Left colon (tissue), 2 donors: ENCODE measurements around the gene FGR. TPM values are rescaled to one million over a fixed set of nuclear protein-coding genes. Genes with fewer than 3 reads are reported as not detected.
"Not testable (repeated sequence)": the region's sequence is repeated elsewhere in the genome, so short reads cannot be mapped to it uniquely, and the experiment has no call there.

Experiments
- ATAC-seq: fragments of 200-7000 bp; cut with Tn5 transposase; one replicate; pipeline ENCODE4 v1.9.1; 2020; ENCODE audit warnings: mild to moderate bottlenecking, moderate library complexity
- DNase-seq, 2 donors: peaks; one replicate each; pipeline ENCODE4 v3.0.0-alpha.2; 2020
- intact Hi-C, 2 donors: fragments of 100-400 bp; cut with DNase I in 1 of 2; cut with micrococcal nuclease in 1 of 2; formaldehyde crosslinking; loops; one replicate each; pipeline versions ENCODE4 v1.11.2 to v1.14.0; 2022; cut with DNase I, micrococcal nuclease
- total RNA-seq, 2 donors: library from RNA; stranded (reverse); fragmentation: NEBNext Ultra II Directional; extraction: Animal tissue kit (Norgen Biotek cat#: 25700); gene quantifications; one replicate each; pipeline ENCODE4 v1.2.1, GENCODE V29; 2021
- donor health status: DM: no; HTN: no; CAD: no.
- donor health status: DM: yes; HTN: yes; CAD: no.

Gene FGR
- total RNA-seq, 2 donors from 2014 or later: 1.6 to 2.2 TPM

DNA sequence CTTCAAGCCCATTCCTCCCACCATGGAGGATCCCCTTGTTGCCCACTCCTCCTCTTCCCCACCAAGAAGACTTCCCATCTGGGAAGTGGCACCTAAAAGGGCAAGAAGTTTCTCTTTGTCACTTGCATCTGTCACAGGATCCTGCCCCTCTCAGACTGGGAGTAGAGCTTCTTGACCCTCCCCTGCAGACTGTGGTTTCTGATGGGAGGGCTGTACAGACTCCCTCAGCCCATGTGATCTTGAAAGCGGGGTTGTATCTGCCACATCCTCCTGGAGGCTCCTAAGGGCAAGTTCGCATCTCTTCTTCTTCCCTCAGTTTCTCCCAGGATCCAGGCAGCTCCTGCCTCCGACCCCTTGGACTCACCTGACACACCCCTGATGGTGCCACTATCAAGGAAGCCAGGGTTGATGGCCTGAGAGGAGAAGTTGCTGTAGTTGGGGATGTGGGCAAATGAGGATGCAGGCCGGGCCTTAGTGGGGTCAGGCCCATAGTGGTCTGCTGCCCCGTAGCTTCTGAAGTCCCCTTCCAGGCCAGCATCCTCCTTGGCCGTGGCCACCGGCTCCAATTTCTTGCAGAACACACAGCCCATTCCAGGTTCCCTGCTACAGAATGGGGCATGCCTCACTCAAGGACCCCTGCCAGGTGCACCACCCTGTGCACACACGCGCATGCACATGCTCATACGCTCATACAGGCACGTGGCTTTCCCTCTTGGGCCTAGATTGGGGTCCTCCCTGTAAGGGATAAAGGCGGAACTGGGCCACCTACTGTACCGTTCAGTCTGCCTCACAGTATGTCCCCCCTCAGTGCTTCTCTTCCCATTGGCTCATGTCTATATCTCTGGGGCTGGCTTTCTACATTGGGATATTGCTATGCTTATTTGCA is 11.4 kb downstream of the FGR start:
- no peak for ATAC-seq
- intact Hi-C loops: no loop called here
- no peak for DNase-seq

DNA sequence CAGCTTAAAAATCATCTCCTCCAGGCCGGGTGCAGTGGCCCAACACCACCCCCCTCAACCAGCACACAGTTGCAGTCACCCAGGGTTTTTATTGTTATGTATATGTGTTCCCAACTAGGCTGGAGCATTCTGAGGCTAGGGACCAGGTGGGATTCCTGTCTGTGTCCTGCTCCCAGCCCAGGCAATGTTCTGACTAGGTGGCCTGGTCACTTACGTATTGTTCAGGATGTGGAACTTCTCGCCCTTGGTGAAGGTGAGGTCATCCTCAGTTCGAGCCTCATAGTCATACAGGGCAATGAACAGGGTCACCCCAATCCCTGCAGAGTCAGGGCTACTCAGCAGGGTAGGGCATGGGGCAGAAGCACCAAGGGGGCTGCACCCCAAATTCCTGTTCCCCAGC is 12.2 kb downstream of the FGR start:
- intact Hi-C loops: no loop called here
- ATAC-seq (no peak), DNase-seq (no peak)

DNA sequence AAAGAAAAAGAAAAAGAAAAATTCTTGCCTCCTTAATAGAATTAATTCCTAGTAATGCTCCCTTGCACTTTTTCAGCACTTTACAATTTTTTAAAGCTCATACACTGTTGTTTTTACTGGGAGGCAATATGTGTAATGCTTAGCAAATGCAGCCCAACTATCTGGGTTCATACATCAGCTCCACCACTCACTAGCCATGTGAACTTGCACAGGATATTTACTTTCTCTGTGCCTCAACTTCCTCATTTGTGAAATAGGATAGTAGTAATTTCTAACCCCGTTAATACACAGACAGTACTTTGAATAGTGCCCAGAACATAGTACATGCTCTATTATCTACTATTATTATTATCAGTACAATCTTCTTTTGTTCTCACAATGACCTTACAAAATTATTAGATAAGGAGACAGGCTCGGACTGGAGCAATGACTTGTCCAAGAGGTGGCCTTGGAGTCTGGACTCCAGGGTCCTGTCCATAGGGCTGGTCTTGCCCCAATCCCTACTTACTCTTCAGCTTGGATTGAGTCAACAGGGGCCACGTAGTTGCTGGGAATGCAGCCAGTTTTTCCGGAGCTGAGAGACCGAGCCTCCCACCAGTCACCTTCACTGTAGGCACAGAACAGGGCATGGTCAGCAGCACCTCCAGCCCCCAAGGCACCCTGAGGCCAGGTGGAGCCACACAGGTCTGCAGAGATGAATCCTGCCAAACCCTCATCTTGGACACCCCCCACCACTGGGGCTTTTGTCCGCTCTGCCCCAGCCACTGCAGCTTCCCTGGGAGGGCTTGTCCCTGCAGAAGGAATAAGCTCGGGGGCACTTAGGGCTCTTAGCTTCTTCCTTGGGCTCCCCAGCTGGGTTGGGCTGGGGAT is 13.7 kb downstream of the FGR start:
- DNase-seq: no peak
- intact Hi-C loops: no loop called here
- no peak for ATAC-seq

DNA sequence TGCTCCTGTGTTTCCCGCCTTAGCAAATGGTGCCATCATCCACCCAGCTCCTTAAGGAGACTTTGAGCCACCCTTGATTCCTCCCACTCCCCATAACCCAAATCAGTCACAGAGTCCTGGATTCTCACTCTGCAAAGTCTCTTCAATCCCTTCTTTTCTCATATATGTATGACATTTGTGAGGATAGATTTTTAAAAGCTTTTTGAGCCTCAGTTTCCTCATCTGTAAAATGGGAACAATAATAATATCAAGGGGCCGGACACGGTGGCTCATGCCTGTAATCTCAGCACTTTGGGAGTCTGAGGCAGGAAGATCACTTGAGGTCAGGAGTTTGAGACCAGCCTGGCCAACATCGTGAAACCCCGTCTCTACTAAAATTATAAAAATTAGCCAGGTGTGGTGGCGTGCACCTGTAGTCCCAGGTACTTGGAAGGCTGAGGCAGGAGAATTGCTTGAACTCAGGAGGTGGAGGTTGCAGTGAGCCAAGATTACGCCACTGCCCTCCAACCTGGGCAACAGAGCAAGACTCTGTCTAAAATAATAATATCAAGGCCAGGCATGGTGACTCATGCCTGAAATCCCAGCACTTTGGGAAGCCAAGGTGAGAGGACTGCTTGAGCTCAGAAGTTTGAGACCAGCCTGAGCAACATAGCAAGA is 15.1 kb downstream of the FGR start:
- ATAC-seq, intact Hi-C loops: not testable (repeated sequence)

DNA sequence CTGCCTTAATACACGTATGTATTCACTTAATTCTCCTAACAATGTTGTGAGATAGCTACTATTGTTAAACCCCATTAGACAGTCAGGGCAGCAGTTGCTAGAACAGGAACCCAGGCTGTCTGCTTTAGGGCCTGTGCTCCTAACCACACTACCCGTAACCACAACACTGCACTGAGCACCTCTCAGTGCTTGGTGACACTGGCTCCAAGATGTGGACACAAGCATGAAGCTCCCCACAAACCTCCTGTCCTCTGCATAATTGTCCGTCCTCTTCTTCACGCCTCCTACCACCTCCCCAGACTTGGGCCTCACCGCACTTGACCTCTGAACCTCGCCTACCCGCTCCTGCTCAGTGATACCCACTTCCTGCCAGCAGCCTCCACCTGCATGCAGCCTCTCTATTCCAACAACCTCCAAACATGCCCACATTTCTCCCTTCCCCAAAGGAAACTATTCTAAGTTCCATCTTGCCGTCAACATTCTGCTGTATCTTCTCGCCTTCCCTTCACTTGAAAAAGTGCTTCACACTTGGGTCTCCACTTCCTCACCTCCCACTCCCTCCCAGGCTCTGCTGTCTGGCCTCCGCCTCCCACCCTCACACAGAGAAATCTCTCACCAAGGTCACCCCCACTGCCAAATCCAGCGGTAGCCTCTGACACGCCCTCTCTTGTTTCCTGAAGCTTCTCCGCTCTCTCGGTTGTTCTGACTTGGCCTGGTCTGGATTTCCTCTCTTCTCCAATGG is 16.5 kb downstream of the FGR start:
- ATAC-seq (peak; percentile 32), DNase-seq (no peak)
- intact Hi-C loops: no loop called here

More for the DNA sequence above, 15.1 kb downstream of the FGR start:
- DNase-seq: not testable (repeated sequence)

DNA sequence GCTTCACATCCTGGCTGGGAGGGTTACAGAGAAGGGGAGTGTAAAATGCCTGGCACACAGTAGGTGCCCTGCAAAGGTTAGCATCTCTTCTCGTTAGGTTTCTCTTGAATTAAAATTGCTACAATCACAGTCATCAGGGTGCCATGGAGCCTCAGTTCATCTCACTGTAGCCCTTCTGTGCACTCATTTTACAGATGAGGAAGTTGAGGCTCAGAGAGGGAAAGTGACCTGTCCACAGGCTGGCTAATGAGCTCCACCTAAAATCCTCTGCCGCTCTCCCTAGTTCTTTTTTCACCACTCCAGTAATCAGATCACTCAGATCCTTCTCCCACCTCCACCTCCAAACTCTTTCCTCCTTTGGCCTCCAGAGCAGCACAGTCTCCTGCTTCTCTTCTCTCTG is 17.6 kb downstream of the FGR start:
- ATAC-seq (no peak), DNase-seq (no peak)
- intact Hi-C loops: no loop called here

DNA sequence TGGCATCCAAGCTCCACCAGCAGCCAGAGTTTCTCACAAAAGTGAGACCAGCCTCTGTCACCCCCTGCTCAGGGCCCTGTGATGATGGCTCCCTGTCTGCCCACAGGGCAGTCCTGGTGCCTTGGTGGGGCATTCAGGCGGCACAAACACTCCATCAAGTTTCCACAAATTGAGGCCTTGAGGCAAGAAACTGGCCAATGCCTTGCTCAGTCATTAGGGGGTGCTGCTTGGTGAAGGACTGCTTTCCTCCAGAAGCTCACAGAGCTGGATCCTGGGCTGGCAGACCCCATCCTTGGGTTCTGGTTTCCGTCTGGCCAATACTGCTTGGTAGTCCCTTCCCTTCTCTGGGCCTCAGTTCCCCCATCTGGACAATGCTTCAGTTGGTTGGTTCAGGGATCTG is 18.5 kb downstream of the FGR start:
- no peak for ATAC-seq
- no peak for DNase-seq
- intact Hi-C loops: no loop called here

DNA sequence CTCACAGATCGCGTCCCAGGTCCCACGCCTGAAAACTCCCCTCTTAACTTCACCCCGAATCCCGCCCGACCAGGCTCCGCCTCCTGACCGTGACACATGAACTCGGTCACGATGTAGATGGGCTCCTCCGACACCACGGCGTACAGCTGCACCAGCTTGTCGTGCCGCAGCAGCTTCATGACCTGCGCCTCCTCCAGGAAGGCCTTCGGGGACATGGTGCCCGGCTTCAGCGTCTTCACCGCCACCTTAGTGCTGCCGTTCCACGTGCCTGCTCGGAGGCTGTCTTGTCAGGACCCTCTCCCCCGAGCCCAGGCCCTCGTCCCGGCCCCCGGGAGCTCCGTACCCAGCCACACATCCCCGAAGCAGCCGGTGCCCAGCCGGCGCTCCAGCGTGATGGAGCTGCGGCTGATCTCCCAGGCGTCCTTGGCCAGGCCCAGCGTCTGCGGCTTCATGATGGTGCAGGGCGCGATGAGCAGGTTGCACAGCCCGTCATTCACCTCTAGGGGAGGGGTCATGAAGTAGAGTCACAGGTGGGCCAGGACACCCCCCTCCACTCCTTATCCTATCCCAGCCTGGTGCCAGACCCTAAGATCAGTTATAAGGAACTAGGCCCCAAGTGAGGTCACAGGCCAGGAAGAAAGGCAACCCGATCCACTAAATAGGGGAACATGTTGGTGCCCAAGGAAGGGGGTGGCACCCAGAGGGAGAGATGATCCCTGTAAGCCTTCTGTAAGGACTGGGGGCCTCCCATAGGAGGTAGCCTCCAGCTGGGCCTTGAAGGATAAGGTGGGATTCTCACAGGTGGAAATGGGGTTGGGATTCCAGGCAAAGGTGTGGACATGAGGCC is 19.4 kb downstream of the FGR start:
- no peak for ATAC-seq
- intact Hi-C loops: no loop called here
- no peak for DNase-seq

DNA sequence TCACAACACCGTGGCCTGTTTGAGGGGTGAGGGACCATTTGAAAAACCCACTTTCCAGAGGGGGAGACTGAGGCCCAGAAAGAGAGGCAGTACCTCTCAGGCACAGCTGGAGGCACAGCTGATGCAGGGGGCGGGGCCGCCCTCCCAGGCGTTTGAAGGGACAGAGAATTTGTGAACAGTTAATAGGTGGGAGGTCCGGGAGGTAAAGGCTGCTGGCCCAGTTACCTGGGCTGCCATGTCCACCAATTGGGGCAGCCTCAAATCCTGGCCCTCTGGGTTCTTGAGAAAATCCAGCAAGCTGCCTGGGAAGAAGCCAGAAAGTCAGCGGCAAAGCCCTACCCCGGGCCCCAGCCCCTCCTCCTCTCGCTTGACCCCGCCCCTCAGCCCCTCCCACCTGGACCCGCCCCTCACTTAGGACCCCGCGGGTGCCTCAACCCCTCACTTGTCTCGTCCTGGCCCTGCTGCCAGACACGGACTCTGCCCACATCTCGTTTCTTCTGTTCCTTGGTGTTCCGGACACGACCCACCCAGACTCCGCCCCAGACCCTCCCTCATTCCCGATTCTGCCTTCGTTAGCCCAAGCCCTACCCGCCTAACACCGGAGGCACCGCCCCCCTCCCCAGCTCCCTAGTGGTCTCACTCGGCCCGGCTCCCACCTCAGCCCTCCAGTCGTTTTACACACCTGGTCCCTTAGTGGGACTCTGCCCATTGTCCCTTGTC is 20.2 kb downstream of the FGR start:
- ATAC-seq: no peak
- intact Hi-C loops: no loop called here
- no peak for DNase-seq

DNA sequence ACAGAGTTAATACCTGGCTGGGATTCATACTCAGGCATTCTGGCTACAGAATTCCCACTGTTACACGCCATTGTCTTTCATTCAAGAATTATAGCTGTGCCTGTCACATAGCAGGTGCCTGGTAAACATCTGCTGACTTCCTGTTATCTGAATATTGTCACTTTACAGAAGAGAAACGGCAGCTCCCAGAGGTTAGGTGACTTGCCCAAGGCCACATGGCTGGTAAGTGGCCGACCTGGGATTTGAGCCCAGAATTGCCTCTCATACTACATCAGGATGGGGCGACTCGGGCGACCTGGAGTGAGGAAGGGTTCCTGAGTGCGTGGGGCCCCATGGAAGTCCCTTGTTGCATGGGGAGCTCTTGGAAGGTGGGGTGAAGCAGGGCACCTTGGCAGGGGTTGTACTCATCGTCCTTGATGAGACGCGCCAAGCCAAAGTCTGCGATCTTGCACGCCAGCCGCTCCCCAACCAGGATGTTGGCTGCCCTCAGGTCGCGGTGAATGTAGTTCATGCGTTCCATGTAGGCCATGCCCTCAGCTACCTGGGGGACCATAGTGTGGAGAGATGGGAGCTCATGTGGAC is 20.9 kb downstream of the FGR start:
- ATAC-seq: no peak
- no peak for DNase-seq
- intact Hi-C loops: no loop called here

DNA sequence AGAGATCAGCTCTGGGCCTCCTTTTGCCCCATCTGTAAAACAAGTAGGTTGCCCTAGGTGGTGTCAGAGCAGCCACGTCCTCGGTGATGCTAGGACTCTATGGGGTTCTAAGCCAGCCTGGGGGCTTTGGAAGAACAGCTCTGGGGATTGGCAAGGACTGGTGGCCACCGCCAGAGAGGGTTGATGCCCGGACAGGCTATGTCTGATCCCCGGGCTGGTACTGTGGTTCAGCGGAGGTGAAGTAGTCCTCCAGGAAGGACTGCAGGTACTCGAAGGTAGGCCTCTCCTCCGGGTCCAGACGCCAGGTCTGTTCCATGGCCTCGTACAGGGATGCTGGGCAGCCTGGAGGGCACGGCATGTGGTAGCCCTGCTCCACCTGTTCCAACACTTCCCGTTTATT is 22.3 kb downstream of the FGR start:
- ATAC-seq (no peak), DNase-seq (no peak)
- intact Hi-C loops: no loop called here

DNA sequence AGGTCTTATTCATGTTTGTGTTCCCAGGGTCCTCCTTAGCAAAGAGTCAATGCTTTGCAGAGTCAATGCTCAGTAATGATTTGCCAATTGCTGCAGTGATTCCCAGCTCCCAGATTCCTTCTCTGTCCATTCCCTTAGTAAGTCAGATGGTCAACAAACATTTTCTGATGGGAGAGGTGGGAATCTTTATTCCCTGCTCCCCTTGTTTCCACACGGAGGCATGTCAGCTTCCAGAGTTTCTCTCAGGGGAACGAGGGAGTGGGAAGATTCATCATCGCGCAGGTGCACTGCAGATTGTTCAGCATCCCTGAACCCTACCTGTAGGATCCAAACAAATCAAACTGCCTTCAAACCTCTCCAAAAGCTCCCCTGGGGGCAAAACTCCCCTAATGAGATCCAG is 23.5 kb downstream of the FGR start:
- ATAC-seq: no peak
- intact Hi-C loops: no loop called here
- no peak for DNase-seq

DNA sequence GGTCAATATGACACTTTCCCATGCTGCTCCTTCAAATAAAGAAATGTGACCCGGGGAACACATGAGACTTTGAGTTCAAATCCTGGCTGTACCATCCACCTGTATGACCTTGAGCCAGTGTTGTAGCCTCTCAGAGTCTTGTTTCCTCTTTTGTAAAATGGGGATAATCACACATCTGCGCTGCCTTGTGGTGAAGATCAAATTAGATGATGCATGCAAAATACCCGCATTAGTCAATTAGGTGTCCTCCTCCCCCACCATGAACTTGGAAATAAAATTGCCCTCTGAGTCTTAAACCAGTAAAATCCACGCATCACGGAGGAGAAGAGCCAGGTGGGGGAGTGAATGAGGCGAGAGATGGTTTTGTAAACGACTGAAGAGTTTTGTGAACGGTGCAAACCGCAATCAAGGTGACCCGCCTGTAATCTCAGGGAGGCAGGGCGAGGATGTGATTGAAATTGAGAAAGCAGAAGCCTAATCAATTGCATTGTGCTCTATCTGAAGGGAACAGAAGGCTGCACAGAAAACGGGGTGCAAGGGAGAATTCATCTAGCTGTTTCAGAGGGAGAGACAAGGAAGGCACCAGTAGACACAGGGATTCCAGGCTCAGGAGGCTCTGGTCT is 25.3 kb downstream of the FGR start:
- no peak for ATAC-seq
- intact Hi-C loops: loop anchor here (2.0 to 10.0 kb wide), 5 partner anchors 52 to 217 kb away; partner anchors contain the start of gene GPR3 (in 2 of the 2)
- DNase-seq: no peak

DNA sequence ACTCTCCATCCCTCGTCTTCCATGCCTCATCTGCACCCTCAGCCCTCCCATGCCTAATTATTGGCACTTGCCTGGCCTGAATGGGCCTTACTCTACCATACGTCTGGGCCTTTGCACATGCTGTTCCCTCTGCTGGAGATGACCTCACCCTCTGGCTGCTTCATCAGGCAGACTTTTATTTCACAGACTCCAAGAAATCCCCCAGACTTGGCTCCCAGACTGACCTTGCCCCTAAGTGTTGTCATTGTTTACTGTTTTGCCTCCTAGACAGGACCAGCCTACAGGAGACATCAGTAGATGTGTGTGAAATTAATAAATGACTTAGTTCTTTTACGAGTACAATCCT is 25.8 kb downstream of the FGR start:
- intact Hi-C loops: loop anchor here (2.0 to 10.0 kb wide), 5 partner anchors 52 to 217 kb away; partner anchors contain the start of gene GPR3 (in 2 of the 2)
- no peak for DNase-seq
- no peak for ATAC-seq

DNA sequence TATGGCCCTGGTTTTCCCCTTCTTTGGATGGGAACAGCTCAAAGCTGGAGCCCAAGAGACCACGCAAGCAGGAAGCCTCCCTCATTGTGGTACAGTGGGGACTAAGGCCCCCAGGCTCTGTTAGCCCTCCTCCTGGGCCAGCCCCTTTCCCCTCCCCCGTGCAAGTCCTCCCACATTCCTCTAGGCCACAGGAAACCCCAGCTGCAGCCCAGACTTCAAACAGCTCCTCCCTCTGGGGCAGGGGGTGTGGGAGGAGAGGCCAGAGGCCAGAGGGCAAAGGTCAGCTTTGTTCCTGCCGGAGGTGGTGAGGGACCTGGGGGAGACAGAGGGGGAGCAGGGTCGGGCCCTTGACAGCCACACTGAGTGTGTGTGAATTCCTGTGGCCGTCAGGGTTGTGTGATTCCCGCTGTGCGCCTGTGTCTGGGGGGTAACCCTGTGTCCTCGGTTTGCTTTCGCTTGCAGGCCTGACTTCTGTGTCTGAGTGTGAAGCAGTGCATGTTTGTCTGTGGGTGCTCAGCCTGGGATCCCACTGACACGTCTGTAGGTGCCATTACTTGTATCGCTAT is 27.7 kb downstream of the FGR start:
- no peak for DNase-seq
- ATAC-seq: no peak
- intact Hi-C loops: loop anchor here (5.0 to 10.0 kb wide), 4 partner anchors 50 to 215 kb away; partner anchors contain the start of gene GPR3 (in 2 of the 2)

DNA sequence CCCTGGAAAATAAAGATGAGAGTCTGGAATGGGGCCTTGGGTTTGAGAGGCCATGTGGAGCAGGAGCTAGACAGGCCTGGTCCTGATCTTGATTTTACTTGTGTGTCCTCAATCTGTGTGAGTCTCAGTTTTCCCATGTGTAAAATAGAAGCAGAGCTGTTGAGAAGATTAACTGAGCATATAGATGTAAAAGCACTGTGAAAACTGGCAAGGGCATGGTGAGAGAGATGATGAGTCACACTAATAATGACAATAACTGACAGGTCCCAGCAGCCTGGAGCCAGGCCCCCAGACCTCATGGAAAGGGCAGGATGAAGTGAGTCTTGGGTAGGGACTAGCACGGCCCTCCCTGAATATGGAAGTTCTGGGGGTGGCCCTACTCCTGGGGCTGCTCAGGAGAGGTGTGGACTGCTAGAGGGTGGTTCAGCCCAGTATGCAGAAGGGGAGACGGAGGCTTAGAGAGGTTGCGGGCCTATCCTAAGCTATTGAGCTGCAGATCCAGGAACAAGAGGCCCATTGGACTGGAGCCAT is 28.2 kb downstream of the FGR start:
- intact Hi-C loops: loop anchor here (5.0 to 10.0 kb wide), 4 partner anchors 49 to 214 kb away; partner anchors contain the start of gene GPR3 (in 2 of the 2)
- DNase-seq: no peak
- no peak for ATAC-seq
